SU-DHL-6 (cell line): ENCODE measurements around the gene SNX27.

Experiments used
- H2AFZ ChIP-seq: fragments of 200-600 bp; sonication (generic); 2 replicates; pipeline ENCODE4 v1.6.1; 2014; ENCODE audit warnings: low read depth, mild to moderate bottlenecking, moderate library complexity, mixed read lengths, antibody characterized with exemption, low read length; ENCODE audit not compliant: severe bottlenecking
- H3F3A ChIP-seq: fragments of 200-600 bp; shearing (Covaris generic); 2 replicates; pipeline ENCODE4 v1.6.0; 2016; ENCODE audit warnings: antibody characterized with exemption, mild to moderate bottlenecking; ENCODE audit not compliant: insufficient read depth
- H3K27ac ChIP-seq: fragments of 200-600 bp; sonication (generic); 2 replicates; pipeline ENCODE4 v1.5.1; 2016; ENCODE audit warnings: low read depth, mild to moderate bottlenecking, low read length, moderate library complexity, mixed read lengths
- H3K27me3 ChIP-seq: fragments of 200-600 bp; sonication (generic), shearing (Covaris generic); 2 replicates; pipeline ENCODE4 v1.6.0; 2014; ENCODE audit warnings: mild to moderate bottlenecking, low read length
- H3K36me3 ChIP-seq: fragments of 200-600 bp; sonication (generic); 2 replicates; pipeline ENCODE4 v1.6.1; 2014; ENCODE audit warnings: mild to moderate bottlenecking, low read length, mixed read lengths
- H3K4me2 ChIP-seq: fragments of 300-600, 200-600 bp; shearing (Covaris generic), sonication (generic); 2 replicates; pipeline ENCODE4 v1.6.0; 2014; ENCODE audit warnings: low read length, low read depth, mild to moderate bottlenecking; ENCODE audit not compliant: poor library complexity, severe bottlenecking
- H3K4me3 ChIP-seq: fragments of 200-600 bp; sonication (generic); 2 replicates; pipeline ENCODE4 v1.5.1; 2014; ENCODE audit warnings: antibody characterized with exemption, low read length, mild to moderate bottlenecking, mixed read lengths; ENCODE audit not compliant: insufficient read depth, poor library complexity, severe bottlenecking
- H3K79me2 ChIP-seq: fragments of 200-600 bp; sonication (generic); 2 replicates; pipeline ENCODE4 v1.6.1; 2014; ENCODE audit warnings: mild to moderate bottlenecking, low read length, moderate library complexity; ENCODE audit not compliant: insufficient read depth
- H3K9ac ChIP-seq: fragments of 200-600 bp; sonication (generic); 2 replicates; pipeline ENCODE4 v1.7.0; 2014; ENCODE audit warnings: mild to moderate bottlenecking, low read length
- H3K9me2 ChIP-seq: fragments of 200-600 bp; sonication (generic); replicated peaks from 2 replicates; pipeline ENCODE4 v1.6.1; 2014; ENCODE audit warnings: low read length; ENCODE audit not compliant: insufficient read depth
- H3K9me3 ChIP-seq: fragments of 200-600 bp; sonication (generic); 2 replicates; pipeline ENCODE4 v1.6.1; 2014; ENCODE audit warnings: low read length, mixed read lengths; ENCODE audit not compliant: insufficient read depth
- H4K20me1 ChIP-seq: fragments of 200-600 bp; sonication (generic); 2 replicates; pipeline ENCODE4 v1.6.1; 2014; ENCODE audit warnings: low read depth, mild to moderate bottlenecking, antibody characterized with exemption, low read length, moderate library complexity, mixed read lengths
- EZH2phosphoT487 ChIP-seq: fragments of 200-600 bp; sonication (generic), shearing (Covaris generic); conservative IDR thresholded peaks from 2 replicates; pipeline ENCODE4 v1.6.1; 2018; ENCODE audit warnings: mild to moderate bottlenecking, antibody characterized with exemption, low read length, moderate library complexity, mixed read lengths
- TF ChIP-seq, protein P1 (sequence below): fragments of 200-600 bp; sonication (generic); IDR thresholded peaks from one replicate; pipeline ENCODE4 v1.5.1; 2017; ENCODE audit warnings: antibody characterized with exemption, mild to moderate bottlenecking, low read length, moderate library complexity; ENCODE audit not compliant: insufficient read depth, poor library complexity, severe bottlenecking

Gene SNX27

DNA sequence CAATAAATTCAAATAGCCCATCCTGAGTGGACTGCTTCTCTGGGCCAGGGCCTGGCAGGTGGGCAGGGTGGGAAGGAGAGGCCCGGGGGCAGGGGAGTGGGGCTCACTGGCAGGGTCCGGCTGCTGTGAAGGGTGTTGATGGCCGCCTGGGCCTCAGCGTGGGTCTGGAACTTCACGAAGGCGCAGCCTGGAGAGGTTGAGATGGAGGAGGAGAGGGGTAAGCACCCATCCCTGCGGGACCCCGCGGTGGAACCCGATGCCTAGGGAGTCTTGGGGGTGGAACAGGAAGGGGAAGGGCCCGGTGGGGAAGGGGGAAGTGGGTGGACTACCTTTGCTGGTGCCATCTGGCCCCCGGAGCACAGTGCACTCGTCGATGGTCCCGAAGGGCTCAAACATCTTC is 97.0 kb downstream of the SNX27 start:
- Histone ChIP-seq H4K20me1 (no peaks in the 10 kb centered on the region), H3K79me2 (no peaks in the 10 kb centered on the region), H3K9ac (no peak overlapping the region), H3K9me2 (no peaks in the 10 kb centered on the region), H3F3A (no peaks in the 10 kb centered on the region), H3K27ac (no peak overlapping the region), H2AFZ (no peak overlapping the region), H3K9me3 (no peaks in the 10 kb centered on the region), H3K36me3 (no peaks in the 10 kb centered on the region), H3K27me3 (no peaks in the 10 kb centered on the region), H3K4me2 (no peak overlapping the region), H3K4me3 (no peak overlapping the region)
- TF ChIP-seq, protein P1, sequence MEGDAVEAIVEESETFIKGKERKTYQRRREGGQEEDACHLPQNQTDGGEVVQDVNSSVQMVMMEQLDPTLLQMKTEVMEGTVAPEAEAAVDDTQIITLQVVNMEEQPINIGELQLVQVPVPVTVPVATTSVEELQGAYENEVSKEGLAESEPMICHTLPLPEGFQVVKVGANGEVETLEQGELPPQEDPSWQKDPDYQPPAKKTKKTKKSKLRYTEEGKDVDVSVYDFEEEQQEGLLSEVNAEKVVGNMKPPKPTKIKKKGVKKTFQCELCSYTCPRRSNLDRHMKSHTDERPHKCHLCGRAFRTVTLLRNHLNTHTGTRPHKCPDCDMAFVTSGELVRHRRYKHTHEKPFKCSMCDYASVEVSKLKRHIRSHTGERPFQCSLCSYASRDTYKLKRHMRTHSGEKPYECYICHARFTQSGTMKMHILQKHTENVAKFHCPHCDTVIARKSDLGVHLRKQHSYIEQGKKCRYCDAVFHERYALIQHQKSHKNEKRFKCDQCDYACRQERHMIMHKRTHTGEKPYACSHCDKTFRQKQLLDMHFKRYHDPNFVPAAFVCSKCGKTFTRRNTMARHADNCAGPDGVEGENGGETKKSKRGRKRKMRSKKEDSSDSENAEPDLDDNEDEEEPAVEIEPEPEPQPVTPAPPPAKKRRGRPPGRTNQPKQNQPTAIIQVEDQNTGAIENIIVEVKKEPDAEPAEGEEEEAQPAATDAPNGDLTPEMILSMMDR = no peak
- TF ChIP-seq EZH2phosphoT487 = no peak

DNA sequence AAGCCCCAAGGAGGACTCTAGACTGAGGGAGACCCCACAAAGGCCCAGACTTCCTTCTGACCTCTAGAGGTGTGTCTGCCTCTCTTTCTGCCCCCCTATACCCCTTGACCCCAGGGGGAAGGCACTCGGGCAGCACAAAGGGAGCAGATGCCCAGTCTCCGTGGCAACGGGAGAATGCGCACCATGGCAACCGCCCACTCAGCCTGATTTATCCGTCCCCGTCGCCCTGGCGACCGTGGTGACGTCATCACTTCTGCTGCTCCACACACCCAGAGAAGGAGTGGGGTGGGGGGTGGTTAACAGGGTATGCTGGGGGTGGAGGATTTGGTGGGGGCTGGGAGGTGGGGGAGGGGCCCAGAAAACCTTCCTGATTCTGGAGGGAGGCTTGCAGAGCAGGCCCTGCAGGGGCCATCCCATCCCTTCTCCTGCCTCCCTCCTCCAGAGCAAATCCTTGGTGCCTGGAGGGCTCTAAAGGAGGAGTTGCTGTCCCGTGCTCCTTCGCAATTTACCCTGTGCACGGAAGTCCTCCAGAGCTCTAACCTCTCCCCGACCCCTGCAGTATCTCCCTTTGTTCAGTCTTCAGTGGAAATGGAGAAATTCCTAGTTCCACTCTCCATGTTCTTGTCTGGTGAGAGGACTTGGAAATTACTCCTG is 98.5 kb downstream of the SNX27 start:
- Histone ChIP-seq H3K9me2 (no peaks in the 10 kb centered on the region), H3K9me3 (no peaks in the 10 kb centered on the region), H3K79me2 (no peaks in the 10 kb centered on the region), H3K36me3 (no peaks in the 10 kb centered on the region), H3K27me3 (no peaks in the 10 kb centered on the region), H3K9ac (no peak overlapping the region), H3K27ac (no peak overlapping the region), H4K20me1 (no peaks in the 10 kb centered on the region), H3K4me3 (no peak overlapping the region), H3F3A (no peaks in the 10 kb centered on the region), H2AFZ (no peak overlapping the region), H3K4me2 (no peak overlapping the region)
- TF ChIP-seq, protein P1 = no peak
- TF ChIP-seq EZH2phosphoT487 = no peak

- no peak overlapping the region for H3K4me3 ChIP-seq
- H3K27ac ChIP-seq = no peak overlapping the region
- no peaks in the 10 kb centered on the region for H4K20me1 ChIP-seq
- no peaks in the 10 kb centered on the region for H3K79me2 ChIP-seq
- H3K9me3 ChIP-seq = no peaks in the 10 kb centered on the region
- no peak overlapping the region for H3K9ac ChIP-seq
- no peaks in the 10 kb centered on the region for H3F3A ChIP-seq
- TF ChIP-seq, protein P1 = no peak
- no peak for TF ChIP-seq EZH2phosphoT487
- no peak overlapping the region for H3K4me2 ChIP-seq
- no peaks in the 10 kb centered on the region for H3K9me2 ChIP-seq
- H3K27me3 ChIP-seq = no peaks in the 10 kb centered on the region
- no peaks in the 10 kb centered on the region for H3K36me3 ChIP-seq
- no peak overlapping the region for H2AFZ ChIP-seq
Measured at GRCh38 chr1:151711044-151711800, 99.4 kb downstream of the SNX27 start.
